ENCODE measurements around the gene ABCA7. TPM values are rescaled to one million over a fixed set of nuclear protein-coding genes. Genes with fewer than 3 reads are reported as not detected.
A peak's percentile ranks its signal among the peaks of the same experiment; 100 is the strongest.

ABCA7 gene
- total RNA-seq, 2 donors from 2014 or later: 33.7 to 87.3 TPM

GRCh38 chr19:999379-999719 is 40.6 kb upstream of the ABCA7 start:
- 47 to 49% methylated on average over 3 of the region's 3 CpGs for WGBS, 2 donors
- intact Hi-C loops (cut with DNase I): no loop called here
- no peaks in the 10 kb centered on the region for H3K9me3 ChIP-seq
- H3K27me3 ChIP-seq: peaks cover 0 to 35% of the 10 kb centered on the region in 2 donors
- no peak for DNase-seq
- no peak overlapping the region for H3K27ac ChIP-seq
- H3K4me1 ChIP-seq: peaks cover 32% of the 10 kb centered on the region
- ATAC-seq: no peak
- H3K4me3 ChIP-seq: no peak overlapping the region
- H3K36me3 ChIP-seq (replicated peaks in 1 of 2; ENCODE audit: insufficient read depth in 1 of 2, low read depth in 2 of 2): no peaks in the 10 kb centered on the region
- TF ChIP-seq POLR2A (IDR thresholded peaks at IDR 0.05): no peak
- no peak for TF ChIP-seq CTCF (IDR thresholded peaks at IDR 0.05)

GRCh38 chr19:1000095-1000494 is 39.8 kb upstream of the ABCA7 start, which contains the start of gene GRIN3B:
Gene GRIN3B (plus strand): TSS chr19:1000419. CDS start chr19:1000438, 19 bp downstream.
- WGBS, 2 donors: 1% methylated on average over 17 of the region's 43 CpGs; no CpG with 5 or more reads in 1 of the 2 donors
- Histone ChIP-seq H3K4me3 (no peak within 1 kb of the TSS), H3K27me3 (peaks cover 0 to 35% of the 10 kb centered on the region in 2 donors), H3K9me3 (no peaks in the 10 kb centered on the region), H3K36me3 (replicated peaks in 1 of 2; ENCODE audit: insufficient read depth in 1 of 2, low read depth in 2 of 2) (no peaks in the 10 kb centered on the region), H3K27ac (no peak within 1 kb of the TSS), H3K4me1 (peaks cover 32% of the 10 kb centered on the region)
- intact Hi-C loops (cut with DNase I): no loop called here
- DNase-seq: peak; percentile 57 to 66 (median 59)
- TF ChIP-seq POLR2A (IDR thresholded peaks at IDR 0.05): no peak
- TF ChIP-seq CTCF (IDR thresholded peaks at IDR 0.05): peak; percentile 11 to 51 (median 38)
- peak; percentile 36 for ATAC-seq

- WGBS, 2 donors: 3 to 8% methylated on average over 29 to 62 of the region's 73 CpGs
- Histone ChIP-seq H3K9me3 (no peaks in the 10 kb centered on the region), H3K4me3 (no peak overlapping the region), H3K27me3 (peaks cover 0 to 33% of the 10 kb centered on the region in 2 donors), H3K27ac (no peak overlapping the region), H3K36me3 (replicated peaks in 1 of 2; ENCODE audit: insufficient read depth in 1 of 2, low read depth in 2 of 2) (no peaks in the 10 kb centered on the region), H3K4me1 (peaks cover 25% of the 10 kb centered on the region)
- ATAC-seq (no peak), DNase-seq (no peak)
- intact Hi-C loops (cut with DNase I): no loop called here
- TF ChIP-seq POLR2A (IDR thresholded peaks at IDR 0.05): no peak
- TF ChIP-seq CTCF (IDR thresholded peaks at IDR 0.05): no peak
Measured at GRCh38 chr19:1000591-1001537, 39.0 kb upstream of the ABCA7 start.

- H3K27me3 ChIP-seq: peaks cover 0 to 25% of the 10 kb centered on the region in 2 donors
- intact Hi-C loops (cut with DNase I): no loop called here
- ATAC-seq: peak; percentile 70
- no peak overlapping the region for H3K27ac ChIP-seq
- DNase-seq: peak in 3 of 4 donors; percentile 49 to 62 (median 60)
- 0 to 10% methylated on average over 1 to 19 of the region's 20 CpGs for WGBS, 2 donors
- H3K4me1 ChIP-seq: peaks cover 17% of the 10 kb centered on the region
- no peak overlapping the region for H3K4me3 ChIP-seq
- no peaks in the 10 kb centered on the region for H3K36me3 ChIP-seq (replicated peaks in 1 of 2; ENCODE audit: insufficient read depth in 1 of 2, low read depth in 2 of 2)
- no peak for TF ChIP-seq POLR2A (IDR thresholded peaks at IDR 0.05)
- peak; percentile 76 to 96 (median 83) for TF ChIP-seq CTCF (IDR thresholded peaks at IDR 0.05)
- no peaks in the 10 kb centered on the region for H3K9me3 ChIP-seq
Measured at GRCh38 chr19:1001538-1002166, 38.3 kb upstream of the ABCA7 start.
